Dedifferentiated amniotic fluid mesenchymal stem cell (primary cell): ENCODE data around the gene BCR.

ENCODE experiments used
- DNase-seq: peaks from one replicate; pipeline ENCODE4 v3.0.0-alpha.2; 2016; ENCODE audit errors: extremely low spot score

BCR gene

GRCh38 chr22:23276656-23277582 is 96.6 kb downstream of the BCR start:
- no peak for DNase-seq

DNA sequence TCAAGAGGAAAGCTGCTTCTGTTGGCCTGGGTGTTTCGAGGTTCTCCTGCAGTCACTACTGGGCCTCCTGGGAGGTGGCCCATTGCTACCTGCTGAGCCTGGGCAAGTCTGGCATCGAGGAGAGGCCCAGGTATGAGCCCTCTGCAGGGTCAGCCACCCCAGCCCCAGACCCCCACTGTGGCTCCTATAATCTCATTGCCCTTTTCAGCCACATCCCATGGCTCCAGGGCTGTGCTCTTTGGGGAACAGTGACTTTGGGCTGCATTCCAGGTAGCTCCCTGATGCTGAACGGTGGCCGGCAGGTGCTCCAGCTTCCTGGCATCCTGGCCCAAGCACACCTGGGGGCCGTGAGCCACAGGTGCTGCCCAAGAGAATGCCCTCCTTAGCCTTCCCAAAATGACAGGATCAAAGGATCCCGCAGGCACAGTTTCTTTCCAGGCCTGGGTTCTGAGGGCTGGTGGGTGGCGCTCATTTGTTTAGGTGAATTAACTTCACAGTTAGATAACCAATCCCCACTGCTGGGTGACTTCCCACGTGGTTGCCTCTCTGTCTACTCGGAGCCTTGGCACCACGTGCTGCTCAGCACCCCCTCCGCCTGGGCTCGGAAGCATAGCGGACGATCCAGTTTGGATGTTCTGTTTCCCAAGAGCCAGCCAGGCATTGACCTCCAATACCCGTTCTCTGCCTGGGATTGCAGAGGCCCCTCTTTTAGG is 97.4 kb downstream of the BCR start:
- no peak for DNase-seq

DNA sequence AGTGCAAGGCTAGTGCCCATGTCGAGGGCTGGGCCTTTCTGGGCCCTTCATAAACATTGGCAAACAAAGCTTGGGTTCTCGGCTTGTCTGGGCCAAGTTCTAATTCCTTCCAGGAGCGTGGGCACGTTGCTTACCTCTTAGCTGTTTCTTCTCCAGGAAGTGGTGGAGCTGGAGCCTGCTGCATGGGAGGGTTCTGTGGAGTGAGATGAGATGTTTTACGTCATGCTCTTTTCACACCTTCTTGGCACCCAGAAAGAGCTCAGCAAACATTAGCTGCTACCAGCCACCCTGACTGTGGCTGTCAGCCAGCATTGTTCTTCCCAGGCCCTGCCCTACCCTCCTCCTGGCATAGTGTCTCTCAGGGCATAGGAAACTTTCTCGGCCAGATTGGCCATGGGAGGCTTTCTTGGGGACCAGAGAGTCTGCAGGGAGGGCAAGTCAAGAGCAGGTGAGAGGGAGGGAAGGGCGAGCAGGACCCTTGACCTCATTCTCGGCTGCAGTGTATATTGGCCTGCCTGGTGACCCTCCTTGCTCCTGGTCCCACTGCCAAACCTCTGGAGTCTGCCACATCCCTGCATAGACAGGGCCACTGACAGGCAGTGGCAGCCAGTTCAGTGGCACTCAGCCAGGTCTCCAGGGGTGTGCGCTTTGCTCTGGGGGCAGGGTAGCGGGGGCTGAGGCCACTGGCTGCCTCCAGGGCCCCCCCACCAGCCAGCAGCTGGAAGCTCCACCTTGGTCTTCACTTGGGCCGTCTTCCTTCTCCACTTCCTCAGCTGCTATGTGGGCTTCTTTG is 98.8 kb downstream of the BCR start:
- DNase-seq = no peak

- no peak for DNase-seq
Observed at GRCh38 chr22:23279781-23280180, 99.5 kb downstream of the BCR start.

- DNase-seq = no peak
Observed at GRCh38 chr22:23280356-23281052, 100.2 kb downstream of the BCR start.

GRCh38 chr22:23281053-23281405 is 100.7 kb downstream of the BCR start:
- DNase-seq = no peak

DNA sequence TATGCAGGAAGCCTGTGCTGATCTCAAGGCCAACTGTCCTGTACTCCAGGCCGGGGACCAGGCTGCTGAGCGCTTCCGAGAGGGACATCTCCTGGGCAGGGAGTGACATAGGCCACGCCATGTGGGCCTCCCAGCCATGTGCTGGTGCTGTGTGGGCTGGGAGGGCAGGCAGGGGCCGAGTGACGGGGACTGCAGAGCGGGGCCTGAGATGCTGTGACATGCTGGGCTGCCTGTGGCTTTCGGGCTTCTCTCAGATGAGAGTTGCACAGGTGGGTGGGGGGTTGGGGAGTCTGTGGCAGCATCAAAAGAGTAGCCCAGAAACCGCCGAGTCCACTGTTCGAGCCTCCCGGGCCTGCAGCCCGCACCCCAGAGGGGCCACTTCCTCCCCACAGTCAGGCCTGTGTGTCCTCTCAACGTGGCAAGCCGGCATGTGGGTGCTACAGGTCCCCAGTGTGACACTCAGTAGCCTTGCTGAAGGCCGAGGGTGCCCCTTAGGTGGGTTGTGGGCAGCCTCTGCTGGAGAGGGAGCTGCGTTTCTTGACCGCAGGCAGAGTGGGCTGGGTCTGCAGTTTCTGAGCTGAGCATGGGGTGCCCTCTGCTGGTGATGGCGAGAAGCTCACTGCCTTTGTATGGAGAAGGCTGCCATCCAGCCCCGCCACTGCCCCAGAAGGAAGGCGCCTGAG is 101.2 kb downstream of the BCR start:
- DNase-seq = peak; percentile 54

GRCh38 chr22:23282089-23282501 is 101.8 kb downstream of the BCR start:
- DNase-seq = no peak

DNA sequence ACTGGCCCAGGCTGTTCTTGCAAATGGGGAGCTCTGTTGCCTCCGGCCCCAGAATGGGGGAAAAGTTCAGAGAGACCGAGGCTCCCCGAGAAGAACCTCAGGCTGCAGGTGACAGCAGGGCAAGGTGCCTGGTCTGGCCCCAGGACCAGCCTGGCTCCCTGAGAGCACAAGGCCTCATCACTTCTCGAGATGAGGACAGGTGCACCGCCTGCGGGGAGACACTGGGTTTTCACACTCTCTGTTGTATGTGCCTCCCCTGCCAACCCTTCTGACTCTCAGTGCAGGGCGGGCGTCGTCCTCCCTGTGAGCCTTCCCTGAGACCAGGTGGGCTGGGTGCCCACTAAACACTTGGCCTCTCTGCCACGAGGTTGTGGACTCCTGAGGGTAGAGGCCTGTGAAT is 102.2 kb downstream of the BCR start:
- DNase-seq = no peak

- DNase-seq = no peak
Observed at GRCh38 chr22:23282986-23283385, 102.7 kb downstream of the BCR start.

DNA sequence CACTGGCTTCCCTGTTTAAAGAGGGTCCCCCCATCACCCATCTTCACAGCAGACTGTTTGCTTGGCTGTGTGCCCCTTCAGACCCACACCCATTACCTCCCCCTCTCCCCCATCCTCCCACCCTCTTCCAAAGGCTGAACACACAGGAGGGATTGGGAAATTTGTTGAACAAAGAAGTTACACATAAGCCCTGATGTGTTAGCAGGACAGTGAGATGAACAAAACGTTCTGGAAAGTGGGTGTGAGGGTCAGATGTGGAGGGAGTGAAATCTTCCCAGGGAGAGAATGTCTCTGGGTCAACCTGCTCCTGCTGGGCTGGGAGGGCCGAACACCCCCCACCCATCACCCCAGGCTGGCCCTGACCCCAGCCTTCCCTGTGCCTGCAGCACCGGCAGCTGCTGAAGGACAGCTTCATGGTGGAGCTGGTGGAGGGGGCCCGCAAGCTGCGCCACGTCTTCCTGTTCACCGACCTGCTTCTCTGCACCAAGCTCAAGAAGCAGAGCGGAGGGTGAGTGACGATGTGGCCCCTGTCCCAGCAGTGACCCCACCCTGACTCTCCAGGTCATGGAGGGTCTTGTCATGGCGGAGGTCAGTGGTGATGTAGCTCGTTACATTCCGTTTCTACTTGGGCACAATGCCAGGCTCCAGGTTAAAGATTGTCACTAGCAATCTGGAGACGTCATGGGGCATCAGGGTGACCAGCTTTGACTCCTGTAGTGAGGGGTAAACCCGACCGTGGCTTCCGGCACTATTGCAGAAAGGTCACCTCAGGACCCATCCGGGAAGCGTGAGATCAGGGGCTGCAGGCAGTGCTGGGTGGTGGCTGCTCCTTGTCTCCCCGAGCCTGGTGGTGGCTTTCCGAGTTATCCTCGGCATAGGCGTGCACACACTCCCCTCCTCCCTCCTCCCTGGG is 103.5 kb downstream of the BCR start:
- DNase-seq = no peak

- DNase-seq = no peak
Observed at GRCh38 chr22:23284504-23285033, 104.3 kb downstream of the BCR start.

DNA sequence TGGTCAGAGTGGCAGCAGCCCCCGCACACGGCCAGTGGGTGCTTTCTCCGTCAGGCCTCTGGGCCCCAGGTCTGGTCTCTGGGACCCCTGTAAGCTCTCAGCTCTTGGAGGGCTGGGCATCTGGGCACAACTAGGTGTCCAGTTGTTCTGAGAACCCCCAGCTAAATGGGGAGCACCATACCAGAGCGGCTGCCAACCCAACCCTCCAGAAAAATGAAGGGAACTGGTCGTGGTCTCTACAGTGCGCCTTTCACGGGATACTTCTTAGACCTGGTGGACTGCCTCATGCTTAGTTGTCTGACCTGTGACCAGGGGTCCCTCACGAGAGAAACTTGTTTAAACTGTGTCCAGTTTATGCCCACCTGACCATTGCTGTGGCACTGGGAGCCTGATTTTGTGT is 104.9 kb downstream of the BCR start:
- no peak for DNase-seq

DNA sequence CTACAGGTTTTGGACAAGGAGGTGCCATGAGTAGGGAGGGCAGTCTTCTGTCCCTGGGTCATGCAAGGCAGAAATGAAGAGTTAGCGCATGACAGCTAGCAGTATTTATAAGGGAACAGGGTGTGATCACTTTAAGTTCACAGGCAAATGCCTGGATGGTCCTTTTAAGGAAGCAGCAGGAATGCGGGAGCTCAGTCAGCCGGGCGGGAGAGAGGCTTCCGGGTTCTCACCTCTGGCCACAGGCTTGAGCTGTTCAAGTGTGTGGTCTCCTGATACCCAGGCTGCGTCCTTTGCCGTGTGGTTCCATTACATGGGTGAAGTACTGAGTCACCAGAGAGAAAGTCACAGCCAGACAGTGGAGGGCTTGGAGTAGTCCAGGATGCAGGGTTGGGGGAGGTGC is 105.4 kb downstream of the BCR start:
- no peak for DNase-seq

DNA sequence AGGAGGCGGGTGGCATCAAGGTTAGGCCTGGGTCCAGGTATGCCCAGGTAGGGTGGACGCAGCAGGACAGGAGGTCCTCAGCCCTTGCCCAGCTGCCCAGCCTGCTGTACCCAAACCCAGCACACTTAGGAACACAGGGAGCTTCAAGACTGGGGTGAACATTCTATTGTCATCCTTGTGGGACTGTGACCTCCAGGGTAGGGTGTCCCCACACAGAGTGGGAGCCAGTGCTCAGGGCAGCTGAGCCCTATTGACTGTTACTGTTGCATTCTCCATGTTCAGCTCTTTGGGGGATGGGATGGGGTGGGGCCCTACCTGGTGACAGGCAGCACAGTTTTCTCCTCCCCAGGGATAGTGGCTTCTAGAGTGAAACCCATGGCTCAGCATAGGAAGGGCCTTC is 106.0 kb downstream of the BCR start:
- no peak for DNase-seq

- no peak for DNase-seq
Observed at GRCh38 chr22:23287136-23288095, 107.1 kb downstream of the BCR start.

DNA sequence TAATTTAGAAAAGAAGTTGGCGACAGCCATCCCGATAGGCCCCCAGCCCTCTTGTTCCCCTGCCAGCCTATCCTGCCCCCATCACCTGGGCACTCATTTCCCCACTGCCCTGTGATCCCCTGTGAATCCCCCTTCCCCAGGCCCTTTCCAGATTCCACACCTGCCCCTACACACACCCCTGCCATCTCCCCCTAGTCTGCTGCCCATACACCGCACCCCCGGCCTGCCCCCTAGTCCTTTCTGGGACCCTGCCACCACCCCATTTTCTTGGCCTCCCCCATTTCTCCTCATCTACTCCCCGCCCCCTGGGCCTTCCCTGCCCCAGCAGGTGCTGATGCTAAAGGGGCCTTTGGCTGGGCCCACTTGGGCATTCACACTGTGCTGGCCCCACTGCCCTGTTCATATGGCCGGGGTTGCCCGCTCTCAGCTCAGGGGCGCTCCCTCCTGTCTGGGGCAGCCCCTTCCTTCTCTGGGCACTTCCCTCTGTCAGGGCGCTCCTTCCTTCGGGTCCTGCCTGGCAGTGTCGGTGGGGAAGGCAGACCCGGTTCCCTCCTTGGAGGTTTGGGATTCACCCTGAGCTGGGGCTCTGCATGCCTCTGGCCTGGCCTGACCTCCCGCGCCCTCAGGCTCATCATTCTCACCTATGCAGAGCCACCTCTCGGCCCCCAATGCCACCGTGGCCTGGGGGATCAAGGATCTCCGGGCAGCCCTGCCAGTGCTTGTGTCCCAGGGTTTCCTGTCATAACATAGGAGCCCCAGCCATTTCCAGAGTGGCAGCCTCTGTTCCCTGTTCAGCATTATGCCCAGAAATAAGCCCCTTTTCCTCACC is 108.2 kb downstream of the BCR start:
- DNase-seq = no peak

GRCh38 chr22:23289130-23289503 is 108.8 kb downstream of the BCR start:
- DNase-seq = no peak
